HG03196 (cell line): ENCODE results near the gene RASL11A.
"Not testable (repeated sequence)": the region's sequence is repeated elsewhere in the genome, so short reads cannot be mapped to it uniquely, and the experiment has no call there.

Experiments
- ATAC-seq: cut with Tn5 transposase; IDR thresholded peaks from one replicate; pipeline ENCODE4 v1.9.1; 2021; ENCODE audit not compliant: unreplicated experiment

RASL11A gene, protein sequence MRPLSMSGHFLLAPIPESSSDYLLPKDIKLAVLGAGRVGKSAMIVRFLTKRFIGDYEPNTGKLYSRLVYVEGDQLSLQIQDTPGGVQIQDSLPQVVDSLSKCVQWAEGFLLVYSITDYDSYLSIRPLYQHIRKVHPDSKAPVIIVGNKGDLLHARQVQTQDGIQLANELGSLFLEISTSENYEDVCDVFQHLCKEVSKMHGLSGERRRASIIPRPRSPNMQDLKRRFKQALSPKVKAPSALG

DNA sequence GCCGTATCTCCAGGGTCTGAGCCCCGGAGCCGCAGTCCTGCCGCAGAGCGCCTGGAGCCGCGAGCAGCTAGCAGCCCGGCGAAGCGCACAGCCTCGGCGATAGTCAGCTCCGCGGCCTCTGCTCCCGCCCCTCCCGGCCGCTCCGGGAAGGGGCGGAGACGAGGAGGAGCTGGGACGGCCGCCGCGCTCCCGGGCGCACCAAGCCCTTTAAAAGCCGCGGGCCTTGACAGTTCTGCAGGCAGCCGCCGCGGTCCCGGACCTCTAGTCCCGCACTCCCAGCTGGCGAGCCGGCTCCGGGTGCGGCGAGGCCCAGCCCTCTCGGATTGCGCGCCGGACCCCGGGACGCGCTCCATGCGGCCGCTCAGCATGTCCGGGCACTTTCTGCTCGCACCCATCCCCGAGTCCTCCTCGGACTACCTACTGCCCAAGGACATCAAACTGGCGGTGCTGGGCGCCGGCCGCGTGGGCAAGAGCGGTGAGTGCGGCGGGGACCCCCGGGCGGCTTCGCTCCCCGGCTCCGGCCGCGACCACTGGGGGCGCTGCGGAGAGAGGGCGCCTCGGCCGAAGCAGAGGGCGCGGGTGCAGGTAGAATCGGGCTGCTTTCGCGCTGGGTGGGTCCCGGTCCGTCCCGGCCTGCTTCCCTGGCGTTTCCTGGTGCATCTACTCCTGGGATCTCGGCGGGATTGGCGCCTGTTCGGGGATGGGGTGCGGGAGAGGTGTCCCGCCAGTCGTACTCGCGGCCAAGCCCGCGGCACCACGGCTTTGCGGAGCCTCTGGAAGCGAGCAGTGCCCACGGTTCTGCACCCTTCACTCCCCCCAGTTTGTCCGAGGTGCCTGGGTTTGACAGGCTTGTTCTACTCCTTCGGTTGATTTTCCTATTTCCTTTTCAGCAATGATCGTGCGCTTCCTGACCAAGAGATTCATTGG is at the start of gene RASL11A:
Gene RASL11A (plus strand): TSS at position 237 of the 927 bp plus-strand sequence. CDS start 115 bp downstream, at position 352.
- peak; percentile 91 for ATAC-seq

DNA sequence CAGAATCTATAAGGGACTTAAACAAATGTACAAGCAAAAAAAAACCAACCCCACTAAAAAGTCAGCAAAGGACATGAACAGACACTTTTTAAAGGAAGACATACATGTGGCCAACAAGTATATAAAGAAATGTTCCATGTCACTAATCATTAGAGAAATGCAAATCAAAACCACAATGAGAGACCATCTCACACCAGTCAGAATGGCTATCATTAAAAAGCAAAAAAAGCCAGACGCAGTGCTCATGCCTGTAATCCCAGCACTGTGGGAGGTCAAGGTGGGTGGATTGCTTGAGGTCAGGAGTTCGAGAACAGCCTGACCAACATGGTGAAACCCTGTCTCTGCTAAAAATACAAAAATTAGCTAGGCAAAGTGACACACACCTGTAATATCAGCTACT is 48.5 kb upstream of the RASL11A start:
- ATAC-seq = not testable (repeated sequence)

DNA sequence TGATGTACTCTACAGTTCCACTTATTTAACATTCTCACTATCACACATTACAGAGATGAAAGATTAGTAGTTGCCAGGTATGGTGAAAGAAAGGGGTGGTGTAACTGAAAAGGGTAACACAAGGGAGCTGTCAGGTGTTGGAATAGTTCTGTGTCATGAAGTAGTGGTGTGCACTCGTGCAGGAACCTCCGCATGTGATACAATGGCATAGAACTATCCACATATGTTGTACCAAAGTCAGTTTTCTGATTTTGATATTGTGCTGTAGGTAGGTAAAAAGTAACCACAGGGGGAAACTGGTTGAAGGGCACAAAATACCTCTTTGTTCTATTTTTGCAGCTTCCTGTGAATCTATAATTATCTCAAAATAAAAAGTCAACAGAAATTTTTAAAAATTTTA is 43.6 kb upstream of the RASL11A start:
- no peak for ATAC-seq

DNA sequence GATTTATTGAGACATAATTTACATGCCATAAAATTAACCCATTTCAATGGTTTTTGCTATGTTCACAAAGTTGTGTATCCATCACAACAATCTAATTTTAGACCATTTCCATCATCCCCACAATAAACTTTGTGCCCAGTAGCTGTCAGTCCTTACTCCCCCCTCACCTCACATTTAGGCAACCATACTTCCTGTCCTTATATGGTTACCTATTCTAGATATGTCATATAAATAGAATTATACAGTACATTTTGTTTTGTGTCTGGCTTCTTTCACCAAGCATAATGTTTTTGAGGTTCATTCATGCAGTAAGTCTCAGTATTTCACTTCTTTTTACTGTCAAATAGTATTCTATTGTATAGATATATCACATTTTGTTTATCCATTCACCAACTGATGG is 42.5 kb upstream of the RASL11A start:
- ATAC-seq = no peak

DNA sequence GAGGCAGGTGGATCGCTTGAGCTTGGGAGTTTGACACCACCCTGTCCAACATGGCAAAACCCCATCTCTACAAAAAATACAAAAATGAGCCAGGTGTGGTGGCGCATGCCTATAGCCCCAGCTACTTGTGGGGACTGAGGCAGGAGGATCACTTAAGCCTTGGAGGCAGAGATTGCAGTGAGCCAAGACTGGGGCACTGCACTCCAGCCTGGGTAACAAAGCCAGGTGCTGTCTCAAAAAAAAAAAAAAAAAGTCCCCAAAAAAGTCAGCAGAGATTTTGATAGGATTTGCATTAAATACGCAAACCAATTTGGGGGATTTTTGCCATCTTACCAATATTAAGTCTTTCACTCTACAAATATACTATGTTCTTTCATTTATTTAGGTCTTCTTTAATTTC is 41.0 kb upstream of the RASL11A start:
- ATAC-seq = no peak

DNA sequence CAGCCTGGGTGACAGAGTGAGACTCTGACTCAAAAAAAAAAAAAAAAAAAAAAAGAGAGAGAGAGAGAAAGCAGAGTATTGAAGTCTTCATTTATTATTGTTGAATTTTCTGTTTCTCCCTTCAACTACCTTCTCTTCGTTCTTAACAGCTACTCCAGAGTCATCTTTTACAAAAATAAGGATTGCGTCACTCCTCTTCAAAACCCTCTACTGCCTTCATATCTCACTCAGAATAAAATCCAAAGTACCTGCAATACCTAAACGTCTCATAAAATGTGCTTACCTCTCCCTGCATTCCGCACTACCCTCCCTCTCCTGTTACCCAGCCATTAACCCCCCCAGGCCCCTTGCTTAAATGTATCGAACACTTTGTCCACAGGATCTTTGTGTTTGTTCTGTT is 36.7 kb upstream of the RASL11A start:
- no peak for ATAC-seq

DNA sequence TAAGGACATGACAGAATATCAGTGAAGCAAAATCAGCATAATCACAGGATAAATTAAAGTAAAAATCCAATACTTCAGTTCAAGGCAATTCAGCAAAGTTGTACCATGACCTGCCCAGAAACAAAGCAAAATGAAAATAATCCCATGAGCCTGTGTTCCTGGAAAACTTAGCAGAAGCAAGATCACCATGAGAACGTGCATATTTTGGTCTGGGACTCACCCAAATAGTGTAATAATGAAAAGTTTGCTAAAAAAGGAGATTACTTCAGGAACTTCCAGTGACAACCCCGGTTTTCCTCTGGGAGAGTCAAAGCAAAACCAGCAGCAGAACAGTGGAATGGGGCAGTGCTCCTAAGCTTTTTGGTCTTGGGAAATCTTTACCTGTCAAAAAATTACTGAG is 34.2 kb upstream of the RASL11A start:
- no peak for ATAC-seq

DNA sequence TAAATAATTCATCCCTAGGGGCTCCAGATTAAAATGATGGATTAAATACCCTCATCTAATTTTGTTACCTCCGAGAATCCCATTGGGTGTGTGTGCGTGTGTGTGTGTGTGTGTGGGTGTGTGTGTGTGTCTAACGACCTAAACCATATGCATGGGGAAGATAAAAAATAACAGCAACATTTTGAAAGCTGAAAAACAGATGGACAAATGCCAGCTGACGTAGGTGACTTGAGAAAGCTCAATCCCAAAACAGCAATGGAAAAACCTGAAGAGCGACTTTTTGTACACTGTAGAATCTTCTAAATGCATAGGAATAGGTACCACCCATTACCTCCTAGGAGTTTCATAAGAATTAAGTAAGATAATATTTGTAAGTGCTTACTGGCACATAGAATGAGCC is 27.9 kb upstream of the RASL11A start:
- no peak for ATAC-seq

DNA sequence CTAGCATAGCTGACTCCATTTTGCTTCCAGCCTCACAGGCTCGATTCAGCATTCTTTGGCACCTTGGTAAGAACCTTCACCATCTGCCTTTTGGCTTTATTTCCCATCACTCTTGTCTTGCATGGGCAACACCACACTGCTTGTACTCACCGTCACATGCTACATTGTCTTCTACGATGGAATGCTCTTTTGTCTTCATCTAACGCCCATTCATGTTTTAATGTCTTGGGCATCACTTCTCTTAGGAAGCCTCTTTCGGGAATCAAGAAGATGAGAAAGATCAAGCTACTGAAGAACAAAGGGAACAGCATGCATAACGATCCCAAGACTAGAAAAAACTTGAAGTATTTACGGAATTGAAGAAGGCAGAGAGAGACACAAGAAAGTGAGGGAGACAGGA is 25.0 kb upstream of the RASL11A start:
- ATAC-seq = no peak

DNA sequence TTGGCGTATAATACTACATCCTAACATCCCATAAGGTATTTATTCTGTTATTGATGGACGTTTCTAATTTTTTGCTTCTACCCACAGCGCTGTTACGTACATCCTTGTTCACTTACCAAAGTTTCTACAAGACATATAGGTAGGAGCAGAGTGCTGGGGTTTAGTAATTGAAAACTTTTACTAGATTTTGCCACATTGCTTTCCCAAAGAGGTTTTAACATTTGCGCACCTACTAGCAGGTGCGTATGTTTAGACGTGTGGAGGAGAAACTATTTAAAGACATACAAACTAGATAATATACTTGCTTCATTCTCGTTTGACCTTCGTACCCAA is 19.8 kb upstream of the RASL11A start:
- peak; percentile 4 for ATAC-seq

DNA sequence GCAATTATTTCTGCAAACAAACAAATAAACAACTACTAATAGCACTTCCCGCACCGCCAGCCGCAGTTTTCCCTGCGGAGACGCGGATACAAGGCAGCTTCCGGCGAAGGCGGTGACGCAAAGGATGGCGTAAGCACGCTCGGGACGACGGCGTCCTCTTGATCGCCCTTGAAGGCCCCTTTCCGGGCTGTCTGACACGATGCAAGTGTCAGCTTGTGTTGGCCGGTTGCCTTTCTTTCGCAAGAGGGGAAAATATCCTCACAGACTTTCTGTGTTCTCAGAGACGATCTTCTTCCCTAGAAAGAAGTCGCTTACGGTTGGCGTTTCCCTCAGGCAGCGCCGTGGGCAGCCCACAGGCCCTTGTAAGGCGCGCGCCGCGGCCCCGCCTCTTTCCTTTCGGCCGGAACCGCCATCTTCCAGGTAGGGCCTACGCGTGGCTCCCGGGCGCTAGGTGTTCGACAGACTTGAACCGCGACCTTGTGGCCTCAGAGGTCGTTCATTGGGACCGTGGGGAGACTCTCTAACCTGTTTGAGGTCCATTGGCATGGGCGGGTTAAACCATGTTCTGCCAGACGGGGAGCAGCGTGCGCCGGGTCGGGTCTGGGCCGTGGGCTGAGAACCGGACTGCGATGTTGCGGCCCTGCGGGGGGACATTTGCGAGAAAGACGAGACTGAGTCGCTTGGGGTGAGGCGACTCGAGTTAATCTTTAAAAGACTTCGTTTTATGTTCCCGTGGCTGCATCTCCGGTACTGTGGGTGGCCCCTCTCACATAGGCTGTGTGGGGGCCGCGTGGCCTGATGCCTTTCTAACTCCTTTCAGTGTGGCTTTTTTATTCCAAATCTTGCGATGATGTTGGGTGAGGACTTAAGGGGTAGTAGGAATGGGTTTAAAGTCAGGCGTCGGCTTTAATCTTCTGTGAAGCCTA is 19.2 kb upstream of the RASL11A start, which contains the start of gene RPL21:
Gene RPL21 (plus strand): TSS at position 393 of the 926 bp plus-strand sequence. CDS start 2,219 bp downstream, outside the sequence.
- peak; percentile 93 for ATAC-seq

DNA sequence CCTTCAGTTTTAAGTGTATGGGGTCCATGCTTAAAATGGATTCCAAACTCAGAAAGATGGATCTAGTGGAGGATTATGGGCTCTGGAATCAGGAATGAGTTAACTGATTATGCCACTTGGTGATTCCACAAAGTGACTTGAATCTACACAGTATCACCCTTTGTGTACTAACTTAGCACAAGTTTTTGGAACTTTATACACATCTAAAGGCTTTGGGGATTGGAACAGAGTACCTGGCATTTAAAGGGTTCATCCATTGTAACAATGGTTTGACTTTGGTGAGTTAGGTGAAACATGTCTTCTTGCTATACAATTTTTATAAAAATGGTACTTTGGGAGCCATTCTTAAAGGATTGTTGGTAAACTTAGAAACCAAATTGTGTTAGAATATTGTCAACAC is 18.2 kb upstream of the RASL11A start:
- no peak for ATAC-seq

DNA sequence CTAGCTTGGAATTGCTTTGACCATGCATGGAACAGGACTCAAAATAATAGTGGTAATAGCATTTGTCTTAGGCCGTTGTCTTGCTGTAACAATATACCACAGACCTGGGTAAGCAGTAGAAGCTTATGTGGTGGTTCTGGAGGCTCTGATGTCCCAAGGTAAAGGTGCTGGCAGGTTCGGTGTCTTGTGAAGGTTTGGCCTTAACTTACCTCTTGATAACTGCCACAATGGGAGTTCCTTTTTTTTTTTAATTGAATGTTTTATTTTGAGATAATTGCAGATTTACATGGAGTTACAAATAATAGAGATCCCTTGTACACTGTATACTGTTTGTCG is 13.4 kb upstream of the RASL11A start:
- no peak for ATAC-seq

DNA sequence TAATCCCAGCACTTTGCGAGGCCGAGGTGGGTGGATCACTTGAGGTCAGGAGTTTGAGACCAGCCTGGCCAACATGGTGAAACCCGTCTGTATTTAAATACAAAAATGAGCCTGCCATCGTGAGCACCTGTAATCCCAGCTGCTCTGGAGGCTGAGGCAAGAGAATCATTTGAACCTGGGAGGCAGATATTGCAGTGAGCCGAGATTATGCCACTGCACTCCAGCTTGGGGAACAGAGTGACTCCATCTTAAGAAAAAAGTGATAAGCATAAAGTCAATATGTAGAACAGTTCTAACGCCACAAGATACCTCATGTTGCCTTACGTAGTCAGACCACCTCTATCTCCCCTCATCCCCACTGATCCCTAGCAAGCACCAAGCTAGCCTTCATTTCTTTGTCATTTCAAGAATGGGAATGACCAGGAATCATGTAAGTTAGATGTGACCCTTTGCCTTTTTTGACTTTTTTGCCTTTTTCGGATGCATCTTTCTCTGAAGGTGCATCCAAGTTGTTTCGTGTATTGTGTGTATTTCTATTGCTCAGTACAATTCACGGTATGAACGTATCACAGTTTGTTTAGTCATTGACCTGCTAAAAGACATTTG is 12.9 kb upstream of the RASL11A start:
- ATAC-seq = no peak

DNA sequence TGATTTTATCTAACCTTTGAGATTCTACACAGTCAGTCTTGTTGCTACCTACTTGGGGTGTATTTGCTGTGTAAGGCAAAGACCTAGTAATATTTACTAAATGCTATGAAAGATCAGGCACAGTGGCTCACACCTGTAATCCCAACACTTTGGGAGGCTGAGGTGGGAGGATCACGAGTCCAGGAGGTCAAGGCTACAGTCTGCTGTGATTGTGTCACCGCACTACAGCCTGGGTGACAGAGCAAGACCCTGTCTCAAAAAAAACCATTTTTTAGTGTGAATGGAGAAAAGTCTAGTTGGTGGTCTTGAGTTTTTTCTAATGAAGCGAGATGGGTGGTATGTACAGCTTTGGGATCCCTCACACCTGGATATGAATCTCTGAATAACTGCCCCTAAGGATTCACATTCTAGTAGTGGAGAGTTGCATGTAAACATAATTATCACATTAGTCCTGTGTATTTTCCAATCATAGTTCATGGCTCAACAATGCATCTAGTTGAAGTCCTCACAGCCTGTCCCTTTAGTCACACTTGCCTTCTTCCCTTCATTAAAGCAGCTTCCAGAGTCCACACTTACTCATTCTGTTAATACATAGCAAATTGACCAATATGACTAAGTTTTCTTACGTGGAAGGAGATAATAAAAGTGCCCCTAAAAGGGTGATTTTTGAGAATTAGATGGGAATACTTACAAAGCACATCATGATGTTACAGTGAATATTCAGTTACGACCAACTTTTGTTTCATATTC is 11.8 kb upstream of the RASL11A start:
- ATAC-seq = no peak

DNA sequence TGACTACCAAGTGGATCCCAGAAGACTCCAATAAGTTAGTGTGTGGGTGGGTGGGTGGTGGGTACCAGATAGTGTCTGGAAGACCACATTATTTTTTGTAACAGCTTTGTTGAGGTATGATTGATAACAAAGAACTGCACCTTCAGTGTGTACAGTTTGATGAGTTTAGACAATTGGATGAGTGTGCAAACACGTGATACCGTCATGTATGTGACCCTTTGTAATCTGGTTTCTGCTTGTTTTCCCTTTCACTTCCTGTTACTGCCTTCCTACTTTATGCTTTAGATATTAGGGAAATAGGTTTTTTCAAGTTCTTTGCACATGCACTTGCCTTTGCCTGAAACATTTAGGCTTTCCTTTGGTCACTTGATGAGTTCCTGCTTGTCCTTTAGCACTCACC is 10.8 kb upstream of the RASL11A start:
- ATAC-seq = no peak

DNA sequence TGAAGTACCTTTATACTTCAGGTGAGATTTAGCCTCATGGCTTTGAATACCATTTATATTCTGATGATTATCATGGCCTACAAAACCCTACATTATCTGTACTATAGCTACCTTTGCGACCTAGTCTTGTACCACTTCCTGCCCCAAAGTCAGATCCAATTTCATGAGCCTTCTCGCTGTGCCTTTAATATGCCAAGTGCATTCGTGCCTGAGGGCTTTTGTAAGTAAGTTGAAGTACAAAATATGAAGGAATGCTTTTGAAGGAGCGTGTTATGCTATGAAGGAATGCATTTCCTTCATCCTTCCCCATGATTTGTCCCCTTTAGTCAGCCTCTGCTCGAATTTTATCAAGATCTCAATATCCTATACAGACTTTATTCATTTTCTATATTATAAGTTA is 9.2 kb upstream of the RASL11A start:
- ATAC-seq = no peak

DNA sequence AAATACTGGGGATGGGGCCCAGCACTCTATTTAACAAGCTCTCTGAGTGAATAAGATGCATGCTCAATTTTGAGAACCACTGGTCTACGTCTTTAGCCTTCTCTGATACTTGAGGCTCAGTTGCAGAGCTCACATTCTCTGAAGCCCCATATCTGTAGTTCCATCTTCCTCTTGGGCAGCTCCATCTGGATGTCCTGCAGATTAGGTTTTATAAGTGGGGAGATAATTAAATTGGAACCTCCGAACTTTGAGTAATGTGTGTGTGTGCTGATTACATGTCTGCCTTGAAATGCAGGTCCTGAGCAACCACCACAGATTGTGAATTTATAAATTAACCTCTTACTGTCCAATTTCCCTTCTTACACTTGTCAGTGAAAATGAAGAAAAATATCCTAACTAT is 7.2 kb upstream of the RASL11A start:
- ATAC-seq = no peak

DNA sequence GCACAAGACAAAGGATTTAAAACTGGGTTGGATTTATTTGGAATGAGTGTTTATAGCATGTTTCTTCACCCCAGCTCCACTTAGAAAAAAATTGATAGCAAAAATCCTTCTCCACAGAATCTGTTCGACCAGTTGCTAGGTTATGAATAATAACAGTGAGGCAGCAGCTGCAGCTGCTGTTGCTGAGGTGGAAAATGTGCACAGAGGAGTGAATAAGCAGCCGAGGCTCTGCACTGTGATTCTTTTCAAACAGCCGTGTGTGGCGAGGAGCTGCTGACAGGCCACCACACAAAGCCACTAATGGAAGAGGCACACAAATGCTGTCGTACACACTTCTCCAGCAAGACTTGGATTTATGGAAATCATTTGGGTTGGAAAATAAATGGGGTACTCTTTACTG is 6.4 kb upstream of the RASL11A start:
- ATAC-seq = no peak

DNA sequence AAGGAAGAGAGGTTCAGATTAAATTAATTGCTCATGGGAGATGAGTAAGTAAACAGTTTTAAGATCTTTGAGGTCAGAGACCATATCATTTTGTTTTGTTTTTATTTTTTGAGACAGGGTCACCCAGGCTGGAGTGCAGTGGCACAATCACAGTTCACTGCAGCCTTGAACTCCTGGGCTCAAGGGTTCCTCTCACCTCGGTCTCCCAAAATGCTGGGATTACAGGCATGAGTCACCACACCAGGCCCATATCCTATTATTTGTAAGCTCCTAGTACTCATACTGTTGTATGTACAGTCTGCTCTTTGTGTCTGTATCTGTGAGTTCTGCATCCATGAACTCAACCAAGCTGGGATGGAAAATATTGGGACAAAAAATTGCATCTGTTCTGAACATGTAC is 6.0 kb upstream of the RASL11A start:
- no peak for ATAC-seq
